HG03469 (cell line): ENCODE measurements around the gene TRPM4.
"Not testable (repeated sequence)": the region's sequence is repeated elsewhere in the genome, so short reads cannot be mapped to it uniquely, and the experiment has no call there.

ENCODE experiments used
- ATAC-seq: cut with Tn5 transposase; IDR thresholded peaks from one replicate; pipeline ENCODE4 v1.9.1; 2021; ENCODE audit warnings: mild to moderate bottlenecking, moderate library complexity, moderate number of reproducible peaks; ENCODE audit not compliant: unreplicated experiment

Gene TRPM4

DNA sequence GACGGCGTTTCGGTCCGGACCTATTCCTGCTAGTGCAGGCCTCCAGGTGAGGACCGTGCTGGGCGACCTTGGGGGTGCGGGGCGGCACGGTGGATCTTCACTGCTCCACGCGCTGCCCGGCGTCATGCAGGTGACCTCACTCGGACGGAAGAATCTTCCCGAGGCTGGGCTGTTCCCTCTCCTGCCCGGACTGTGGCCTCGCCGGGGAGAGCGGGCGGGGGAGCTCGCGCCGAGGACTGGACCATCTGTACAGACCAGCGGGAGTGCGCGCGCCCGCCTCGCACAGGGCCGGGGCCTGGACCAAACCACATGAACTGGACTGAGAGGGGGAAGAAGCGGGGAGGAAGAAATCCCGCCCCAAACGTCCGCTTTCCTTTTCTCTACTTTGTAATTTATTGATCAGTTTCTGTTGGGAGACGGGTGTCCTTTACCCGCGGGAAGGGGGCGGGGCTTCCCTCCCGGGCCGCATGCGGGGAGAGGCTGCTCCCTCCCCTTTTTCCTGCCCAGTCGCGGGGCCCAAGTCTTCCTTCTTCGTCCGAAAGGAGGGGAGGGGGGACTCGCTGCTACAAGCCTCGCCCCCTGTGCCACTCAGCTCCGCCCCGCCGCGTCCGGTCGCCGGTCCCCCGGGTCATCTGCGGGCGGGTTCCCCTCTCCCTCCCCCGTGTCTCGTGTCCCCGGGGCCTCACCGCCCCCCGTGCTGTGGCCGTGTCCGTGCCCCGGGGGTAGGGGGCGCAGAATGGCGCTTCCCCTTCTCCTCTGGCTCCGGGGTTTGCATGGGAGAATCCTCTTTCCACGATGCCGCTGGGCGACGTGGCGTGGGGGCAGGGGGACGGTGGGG lies 7.3 kb upstream of the TRPM4 start:
- no peak for ATAC-seq

DNA sequence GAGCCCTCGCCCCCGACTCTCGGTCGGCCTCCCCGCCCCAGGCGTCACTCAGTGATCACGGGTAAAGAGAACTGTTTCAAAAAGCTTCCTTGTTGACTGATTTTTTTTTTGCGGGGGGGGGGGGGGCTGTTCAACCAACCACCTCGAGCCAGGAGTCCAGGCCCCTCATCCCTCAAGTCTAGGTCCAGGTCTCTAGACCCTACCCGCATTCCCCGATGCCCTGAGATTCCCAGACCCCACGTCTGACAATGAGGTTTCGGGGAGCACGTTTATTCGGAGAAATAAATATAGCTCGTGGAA lies 6.7 kb upstream of the TRPM4 start:
- no peak for ATAC-seq

DNA sequence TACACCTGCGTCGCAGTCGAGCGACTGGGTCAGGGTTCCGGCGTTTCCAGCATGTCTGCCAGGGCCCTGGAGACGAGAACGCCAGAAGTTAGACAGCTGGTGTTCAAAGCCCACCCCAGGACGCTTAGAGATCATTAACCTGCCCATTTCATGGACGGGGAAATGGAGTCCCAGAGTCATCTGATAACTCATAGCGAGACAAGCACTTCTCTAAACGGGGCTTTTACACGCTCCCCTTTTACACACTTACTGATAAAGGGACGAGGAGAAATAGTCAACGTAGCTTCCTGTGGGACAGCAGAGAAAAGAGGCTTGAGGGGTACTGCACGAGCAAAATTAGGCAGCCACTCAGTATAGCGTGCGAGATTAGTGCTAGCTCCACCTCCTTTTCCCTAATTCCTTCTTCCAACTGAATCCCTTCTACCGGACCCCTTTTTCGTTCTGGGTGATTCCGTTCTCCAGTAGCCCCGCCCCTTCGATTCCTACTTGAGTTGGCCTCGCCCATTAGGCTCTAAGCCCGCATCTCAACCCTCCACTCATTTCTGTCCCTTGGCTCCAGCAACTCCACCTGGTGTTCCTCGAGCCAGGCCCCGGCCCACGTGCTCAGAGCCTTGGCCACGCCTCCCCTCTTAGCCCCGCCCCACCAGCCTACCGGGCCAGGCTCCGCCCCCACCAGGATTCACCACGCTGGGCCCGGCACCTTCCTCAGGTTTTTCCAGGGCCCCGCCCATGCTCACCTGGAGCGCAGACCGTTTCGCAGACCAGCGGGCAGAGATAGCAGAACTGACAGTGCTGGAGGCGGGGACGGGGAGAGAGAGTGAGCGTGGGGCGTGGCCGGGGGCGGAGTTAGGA lies 6.1 kb upstream of the TRPM4 start:
- ATAC-seq: no peak

DNA sequence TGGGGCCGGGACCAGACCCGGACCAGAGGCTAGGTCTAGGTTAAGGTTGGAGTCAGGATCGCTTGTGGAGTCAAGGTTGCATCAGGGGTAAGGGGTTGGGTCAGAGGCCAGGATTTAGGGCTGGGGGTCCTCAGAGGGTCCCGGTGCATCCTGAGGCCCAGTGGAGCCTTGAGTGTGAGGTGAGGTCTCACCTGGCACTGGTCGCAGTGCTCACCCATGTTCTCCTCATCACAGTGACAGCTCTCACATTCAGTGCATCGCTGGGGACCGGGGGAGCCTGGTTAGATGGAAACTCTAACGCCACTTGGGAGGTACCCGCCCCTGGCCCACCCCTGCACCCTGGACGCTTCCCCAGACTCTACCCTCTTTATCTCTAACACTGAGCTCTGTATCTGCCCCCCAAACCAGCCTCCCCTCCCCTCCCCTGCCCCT lies 5.5 kb upstream of the TRPM4 start:
- no peak for ATAC-seq

DNA sequence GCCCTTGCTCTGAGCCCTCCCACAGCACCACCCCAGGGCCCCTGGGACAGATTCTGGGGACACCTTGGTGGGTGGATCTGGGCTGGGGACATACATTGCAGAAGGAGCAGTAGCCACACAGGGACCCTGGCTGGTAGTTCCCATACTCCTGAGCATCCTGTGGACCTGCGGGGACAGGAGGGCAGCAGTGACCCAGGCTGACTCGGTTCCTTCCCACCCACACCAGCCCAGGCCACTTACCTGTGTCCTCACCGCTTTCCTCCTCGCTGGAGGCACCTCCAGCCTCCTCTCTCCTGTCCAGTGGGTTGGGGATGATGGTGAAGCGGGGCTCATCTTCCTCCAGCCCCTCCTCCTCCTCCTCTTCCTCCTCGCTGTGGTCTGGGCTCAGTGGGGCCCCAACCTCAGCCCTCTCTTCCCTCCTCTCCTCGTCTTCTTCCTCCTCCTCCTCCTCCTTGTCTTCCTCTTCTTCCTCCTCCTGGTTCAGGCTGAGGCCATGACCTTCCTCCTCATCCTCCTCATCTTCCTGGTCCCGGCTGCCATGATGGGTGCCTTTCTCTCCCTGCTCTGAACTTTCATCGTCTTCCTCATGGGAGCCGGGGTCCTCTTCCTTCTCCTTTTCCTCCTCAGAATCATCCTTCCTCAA lies 4.3 kb upstream of the TRPM4 start:
- ATAC-seq: no peak

DNA sequence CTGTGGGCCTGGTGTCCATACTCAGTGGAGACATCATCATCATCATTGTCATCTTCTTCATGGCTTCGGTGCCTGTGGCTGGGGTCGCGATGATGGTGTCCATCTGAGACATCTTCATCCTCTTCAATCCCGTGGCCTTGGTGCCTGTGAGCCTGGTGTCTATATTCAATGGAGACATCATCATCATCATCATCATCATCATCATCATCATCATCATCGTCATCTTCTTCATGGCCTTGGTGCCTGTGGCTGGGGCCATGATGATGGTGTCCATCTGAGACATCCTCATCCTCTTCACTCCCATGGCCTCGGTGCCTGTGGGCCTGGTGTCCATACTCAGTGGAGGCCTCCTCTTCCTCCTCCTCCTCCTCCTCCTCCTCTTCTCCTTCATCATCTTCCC lies 3.3 kb upstream of the TRPM4 start:
- ATAC-seq: no peak

DNA sequence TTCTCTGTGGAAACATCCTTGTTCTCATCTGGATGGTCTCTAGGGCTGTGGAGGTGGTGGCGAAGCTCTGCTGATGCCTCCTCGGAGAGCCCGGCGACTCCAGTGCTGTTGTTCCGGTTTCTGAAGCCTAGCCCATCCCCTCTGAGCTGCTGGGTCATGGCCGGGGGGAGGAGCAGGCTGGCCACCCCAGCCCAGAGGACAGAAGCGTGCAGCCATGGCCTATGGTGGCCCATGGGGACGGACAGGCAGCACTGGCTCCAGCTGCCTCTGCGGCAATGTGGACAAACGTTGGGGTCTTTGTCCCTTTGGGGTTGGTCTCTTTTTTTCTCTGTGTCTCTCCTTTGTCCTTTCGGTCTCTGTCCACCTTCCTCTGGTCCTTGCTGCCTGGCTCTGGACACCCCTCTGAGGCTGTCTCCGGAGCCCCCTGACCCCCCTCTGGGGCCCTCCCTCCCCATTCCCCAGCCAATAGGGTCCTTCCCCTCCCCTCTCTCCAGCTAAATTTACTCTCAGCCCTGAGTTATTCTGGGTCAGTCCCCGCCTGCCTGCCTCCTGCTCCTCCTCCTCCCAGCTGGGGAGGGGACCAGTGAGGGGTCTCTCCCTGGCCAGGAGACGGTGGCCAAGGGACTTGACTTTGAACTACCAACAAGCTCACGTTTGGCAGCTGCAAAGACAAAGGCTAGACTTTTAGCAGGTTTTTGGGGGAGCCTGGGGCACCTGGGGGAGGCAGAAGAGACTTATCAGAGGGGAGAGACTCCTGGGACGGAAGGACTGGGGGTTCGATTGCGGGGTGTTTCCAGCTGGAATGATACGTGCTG lies 2.4 kb upstream of the TRPM4 start, which contains the start of gene HRC:
HRC (minus strand) TSS at position 392 of the 815 bp plus-strand sequence; CDS start at position 233, 159 bp downstream.
- ATAC-seq: no peak

DNA sequence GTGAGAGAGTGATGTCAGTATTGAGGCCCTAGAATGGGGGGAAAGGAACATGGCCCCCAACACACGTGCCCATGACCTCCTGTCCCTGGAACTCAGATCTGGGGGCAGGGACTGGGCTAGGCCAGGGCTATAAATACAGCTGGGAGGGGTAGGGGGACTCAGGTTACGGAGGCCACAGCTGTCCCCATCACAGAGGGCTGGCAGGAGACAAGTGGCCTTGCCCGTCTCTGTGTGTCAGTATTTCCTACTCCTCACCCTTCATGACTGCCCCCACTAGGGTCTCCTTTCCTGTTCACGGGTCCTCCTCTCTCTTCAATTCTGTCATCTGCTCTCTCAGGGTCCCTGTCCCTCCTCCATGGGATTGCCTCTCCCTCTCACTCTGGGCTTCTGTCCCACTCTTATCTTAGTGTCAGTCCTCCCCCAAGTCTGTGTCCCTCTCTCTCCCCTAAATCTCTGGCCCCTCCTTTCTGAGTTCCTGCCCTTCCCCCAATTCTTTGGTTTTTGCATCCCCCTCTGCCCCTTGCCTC lies 1.7 kb upstream of the TRPM4 start:
- ATAC-seq: no peak

DNA sequence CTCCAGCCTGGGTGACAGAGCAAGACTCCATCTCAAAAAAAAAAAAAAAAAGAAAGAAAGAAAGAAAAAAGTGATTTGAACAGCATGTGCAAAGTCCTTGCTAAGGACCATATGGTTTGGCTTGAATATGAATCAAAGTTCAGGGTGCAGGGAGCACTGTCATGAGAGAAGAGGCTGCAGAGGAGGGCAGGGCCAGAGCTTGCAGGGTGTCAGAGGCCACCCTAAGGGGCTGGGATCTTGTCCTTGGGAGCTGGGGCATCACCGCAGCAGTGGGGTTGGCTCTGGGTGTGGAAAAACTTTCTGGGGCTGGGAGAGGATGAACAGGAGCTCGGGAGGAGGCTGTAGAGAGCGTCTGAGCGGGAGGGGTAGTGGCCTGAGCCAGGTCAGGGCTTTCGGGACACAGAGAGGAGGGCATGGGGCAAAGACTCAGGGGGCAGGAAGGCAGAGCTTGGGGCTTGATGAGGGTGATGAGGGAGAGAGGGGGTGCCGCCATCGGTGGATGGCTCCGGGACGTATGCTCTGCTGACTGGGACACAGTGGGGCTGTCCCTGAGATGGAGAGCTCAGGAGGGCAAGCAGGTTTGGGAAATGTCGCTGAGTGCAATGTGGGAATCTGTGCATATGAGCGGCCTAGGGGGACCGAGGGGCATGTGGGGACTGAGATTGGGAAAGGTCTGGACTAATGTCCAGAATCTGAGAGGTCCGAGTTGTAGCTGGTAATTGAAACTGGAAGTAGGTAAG lies 3.0 kb downstream of the TRPM4 start:
- ATAC-seq: no peak

DNA sequence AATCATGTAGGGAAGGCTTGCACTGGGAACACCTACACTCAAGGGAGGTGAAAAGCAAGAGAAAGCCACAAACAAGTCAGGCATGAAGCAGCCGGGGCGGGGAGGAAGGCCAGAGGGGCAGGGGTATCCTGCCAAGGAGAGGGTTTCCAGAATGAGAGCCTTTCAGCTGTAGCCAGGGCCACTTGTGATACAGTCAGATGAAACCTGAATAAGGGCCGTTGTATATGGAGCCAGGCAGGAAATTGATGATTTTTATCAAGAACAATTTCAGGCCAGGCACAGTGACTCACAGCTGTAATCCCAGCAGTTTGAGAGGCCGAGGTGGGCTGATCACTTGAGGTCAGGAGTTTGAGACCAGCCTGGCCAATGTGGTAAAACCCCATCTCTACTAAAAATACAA lies 4.4 kb downstream of the TRPM4 start:
- ATAC-seq: no peak

DNA sequence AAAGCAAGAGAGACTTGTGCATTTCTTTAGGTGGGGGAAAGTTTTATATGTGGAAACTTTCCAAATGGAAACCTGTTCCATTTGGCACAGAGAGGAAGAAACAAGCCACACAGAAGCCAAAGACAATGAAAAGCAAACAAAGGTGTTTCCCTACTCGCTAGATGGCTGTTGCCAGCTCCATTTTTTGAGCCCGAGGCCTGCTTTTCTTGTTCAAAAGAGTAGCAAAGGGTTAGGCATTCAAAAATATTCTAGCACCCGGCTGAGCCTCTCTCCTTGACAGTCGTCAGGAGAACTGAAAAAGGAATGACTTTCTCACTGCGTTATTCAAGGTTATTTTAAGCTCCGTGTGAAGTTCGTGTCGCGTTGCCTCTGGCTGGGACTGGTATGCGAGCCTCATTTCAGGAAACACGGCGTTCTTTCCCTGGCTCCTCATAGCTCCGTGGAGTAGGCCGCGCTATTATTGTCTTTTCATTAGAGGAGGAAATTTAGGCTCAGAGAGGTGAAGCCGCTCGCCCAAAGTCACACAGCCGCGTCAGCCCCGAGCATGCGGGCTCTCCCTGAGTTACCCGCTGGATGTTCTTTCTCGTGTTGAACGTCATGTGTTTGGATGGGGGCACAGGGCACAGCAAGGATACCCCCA lies 7.6 kb downstream of the TRPM4 start:
- no peak for ATAC-seq

DNA sequence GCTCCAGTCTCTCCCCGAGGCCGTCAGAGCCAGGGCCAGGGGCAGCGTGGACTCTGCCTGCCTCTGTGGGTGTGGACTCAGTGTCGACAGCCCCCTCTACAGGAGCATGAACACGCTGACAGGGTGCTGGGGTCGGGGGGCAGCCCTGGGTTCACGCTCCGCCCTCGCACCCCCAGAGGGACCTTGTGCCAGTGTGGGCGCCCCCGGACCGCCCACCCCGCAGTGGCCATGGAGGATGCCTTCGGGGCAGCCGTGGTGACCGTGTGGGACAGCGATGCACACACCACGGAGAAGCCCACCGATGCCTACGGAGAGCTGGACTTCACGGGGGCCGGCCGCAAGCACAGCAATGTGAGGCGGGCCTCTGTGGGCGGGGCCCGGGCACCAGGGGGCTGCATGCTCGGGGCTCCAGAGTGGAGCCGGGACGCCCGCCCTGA lies 8.3 kb downstream of the TRPM4 start:
- ATAC-seq: no peak

DNA sequence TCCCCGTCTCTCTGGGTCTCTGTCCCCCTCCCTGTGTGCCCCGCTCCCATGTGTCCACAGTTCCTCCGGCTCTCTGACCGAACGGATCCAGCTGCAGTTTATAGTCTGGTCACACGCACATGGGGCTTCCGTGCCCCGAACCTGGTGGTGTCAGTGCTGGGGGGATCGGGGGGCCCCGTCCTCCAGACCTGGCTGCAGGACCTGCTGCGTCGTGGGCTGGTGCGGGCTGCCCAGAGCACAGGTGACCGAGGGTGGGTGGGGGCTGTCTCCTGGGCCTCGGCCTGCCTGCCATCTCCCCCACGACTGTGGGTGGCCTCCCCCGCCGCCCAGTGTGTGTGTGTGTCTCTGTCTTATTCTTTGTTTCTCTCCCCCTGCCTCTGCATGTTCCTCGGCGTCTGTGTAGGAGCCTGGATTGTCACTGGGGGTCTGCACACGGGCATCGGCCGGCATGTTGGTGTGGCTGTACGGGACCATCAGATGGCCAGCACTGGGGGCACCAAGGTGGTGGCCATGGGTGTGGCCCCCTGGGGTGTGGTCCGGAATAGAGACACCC lies 10.3 kb downstream of the TRPM4 start:
- no peak for ATAC-seq

DNA sequence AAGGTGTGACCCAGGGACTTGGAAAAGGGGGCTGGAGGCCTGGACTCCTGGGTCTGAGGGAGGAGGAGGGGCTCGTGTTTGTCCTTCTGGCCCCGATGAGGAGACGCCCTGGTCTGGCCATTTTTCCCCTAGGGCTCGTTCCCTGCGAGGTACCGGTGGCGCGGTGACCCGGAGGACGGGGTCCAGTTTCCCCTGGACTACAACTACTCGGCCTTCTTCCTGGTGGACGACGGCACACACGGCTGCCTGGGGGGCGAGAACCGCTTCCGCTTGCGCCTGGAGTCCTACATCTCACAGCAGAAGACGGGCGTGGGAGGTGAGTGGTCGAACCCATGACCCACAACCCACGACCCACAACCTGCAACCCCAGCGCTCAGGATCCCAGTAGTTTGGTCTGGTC lies 10.8 kb downstream of the TRPM4 start:
- no peak for ATAC-seq

DNA sequence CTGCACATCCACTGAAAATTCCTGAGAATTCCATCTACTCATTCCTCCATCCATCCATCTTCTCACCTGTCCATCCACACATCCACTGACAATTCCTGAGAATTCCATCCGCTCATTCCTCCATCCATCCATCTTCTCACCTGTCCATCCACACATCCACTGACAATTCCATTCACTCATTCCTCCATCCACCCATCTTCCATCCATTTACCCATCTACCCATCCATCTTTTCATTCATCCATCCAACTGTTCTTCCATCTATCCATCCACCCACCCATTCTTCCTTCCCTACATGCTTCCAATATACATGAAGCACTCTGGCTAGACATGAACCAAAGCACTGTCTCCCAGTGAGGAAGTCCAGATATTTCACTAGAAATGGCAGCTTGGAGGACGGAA lies 15.6 kb downstream of the TRPM4 start:
- ATAC-seq: no peak

DNA sequence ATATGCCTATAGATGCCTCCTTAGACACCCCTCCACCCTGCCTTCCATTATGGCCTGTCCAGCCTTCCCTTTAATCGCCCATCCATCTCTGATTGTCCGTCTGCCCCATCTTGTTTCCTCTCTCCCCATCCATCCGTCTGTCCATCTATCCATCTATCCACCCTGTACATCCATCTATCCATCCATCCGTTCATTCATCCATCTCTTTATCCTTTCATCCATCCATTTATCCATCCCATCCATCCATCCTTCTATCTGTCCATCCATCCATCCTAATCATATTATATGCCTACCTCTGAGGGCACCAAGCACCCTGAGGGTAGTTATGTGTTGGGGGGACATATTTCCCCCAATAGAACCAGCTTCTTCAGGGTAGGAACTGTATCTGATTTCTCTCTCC lies 23.1 kb downstream of the TRPM4 start:
- ATAC-seq: no peak

DNA sequence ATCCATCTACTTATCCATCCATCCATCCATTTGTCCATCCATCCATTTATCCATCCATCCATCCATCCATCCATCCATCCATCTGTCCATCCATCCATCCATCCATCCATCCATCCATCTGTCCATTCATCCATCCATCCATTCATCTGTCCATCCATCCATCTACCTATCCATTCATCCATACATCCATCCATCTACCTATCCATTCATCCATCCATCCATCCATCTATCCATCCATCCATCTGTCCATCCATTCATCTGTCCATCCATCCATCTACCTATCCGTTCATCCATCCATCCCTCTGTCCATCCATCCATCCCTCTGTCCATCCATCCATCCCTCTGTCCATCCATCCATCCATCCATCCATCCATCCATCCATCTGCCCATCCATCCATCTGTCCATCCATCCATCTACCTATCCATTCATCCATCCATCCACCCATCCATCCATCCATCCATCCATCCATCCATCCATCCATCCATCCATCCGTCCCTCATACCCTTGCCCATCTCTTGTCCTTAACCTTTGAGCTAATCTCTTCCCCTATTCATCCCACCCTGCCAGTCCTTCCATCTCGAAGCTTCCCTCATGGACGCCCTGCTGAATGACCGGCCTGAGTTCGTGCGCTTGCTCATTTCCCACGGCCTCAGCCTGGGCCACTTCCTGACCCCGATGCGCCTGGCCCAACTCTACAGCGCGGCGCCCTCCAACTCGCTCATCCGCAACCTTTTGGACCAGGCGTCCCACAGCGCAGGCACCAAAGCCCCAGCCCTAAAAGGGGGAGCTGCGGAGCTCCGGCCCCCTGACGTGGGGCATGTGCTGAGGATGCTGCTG lies 24.6 kb downstream of the TRPM4 start:
- ATAC-seq: not testable (repeated sequence)

DNA sequence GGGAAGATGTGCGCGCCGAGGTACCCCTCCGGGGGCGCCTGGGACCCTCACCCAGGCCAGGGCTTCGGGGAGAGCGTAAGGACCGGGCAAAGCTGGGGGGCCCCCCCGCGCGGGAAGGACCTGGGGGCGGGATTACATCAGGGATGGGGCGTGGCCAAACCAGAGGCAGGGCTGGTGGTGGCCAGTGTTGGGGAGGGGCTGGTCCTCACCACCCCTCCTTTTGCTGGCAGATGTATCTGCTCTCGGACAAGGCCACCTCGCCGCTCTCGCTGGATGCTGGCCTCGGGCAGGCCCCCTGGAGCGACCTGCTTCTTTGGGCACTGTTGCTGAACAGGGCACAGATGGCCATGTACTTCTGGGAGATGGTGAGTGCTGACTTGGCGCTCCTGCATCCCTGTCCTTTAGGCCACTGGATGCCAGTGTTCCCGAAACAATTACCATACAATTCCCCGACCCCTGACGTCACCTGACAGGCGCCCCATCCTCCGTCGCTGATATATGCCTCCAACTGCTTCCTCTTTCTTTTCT lies 25.3 kb downstream of the TRPM4 start:
- no peak for ATAC-seq
